ENCODE results near the gene HCN3.
"Not testable (repeated sequence)": the region's sequence is repeated elsewhere in the genome, so short reads cannot be mapped to it uniquely, and the experiment has no call there.

The HCN3 gene

DNA sequence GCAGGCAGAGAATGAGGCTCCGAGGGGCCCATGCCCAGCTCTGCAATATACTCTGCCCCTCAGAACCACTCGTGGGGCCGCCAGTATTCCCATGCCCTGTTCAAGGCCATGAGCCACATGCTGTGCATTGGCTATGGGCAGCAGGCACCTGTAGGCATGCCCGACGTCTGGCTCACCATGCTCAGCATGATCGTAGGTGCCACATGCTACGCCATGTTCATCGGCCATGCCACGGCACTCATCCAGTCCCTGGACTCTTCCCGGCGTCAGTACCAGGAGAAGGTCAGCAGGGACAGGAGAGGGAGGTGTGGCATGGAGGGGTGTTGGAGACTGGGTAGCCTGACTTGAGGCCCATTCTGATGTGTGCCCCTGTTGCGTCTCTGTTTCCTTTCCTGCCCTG is 7.2 kb downstream of the HCN3 start:
- DNase-seq (ENCODE audit: low read depth in 2 of 2) = no peak

DNA sequence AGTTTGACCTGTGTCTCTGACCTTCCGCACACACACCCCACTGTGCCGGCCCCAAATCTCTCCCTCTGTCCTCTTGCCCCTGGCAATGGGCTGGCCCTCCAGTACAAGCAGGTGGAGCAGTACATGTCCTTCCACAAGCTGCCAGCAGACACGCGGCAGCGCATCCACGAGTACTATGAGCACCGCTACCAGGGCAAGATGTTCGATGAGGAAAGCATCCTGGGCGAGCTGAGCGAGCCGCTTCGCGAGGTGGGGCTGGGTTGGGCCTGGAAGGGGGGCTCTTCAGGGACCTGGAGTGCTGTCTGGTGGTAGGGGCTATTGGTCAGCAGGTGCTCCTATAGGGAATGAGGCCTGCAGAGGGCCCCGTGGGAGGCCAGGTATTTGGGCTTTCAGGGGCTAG is 7.8 kb downstream of the HCN3 start:
- DNase-seq (ENCODE audit: low read depth in 2 of 2) = no peak

DNA sequence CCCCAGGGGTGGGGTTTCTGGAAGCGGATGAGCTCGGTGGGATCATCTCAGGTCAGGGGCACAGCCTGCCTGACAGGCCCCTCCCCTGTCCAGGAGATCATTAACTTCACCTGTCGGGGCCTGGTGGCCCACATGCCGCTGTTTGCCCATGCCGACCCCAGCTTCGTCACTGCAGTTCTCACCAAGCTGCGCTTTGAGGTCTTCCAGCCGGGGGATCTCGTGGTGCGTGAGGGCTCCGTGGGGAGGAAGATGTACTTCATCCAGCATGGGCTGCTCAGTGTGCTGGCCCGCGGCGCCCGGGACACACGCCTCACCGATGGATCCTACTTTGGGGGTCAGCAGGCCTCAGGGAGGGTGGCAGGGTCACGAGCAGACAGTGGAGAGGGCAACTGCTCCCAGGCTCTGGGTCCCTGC is 8.4 kb downstream of the HCN3 start:
- DNase-seq (ENCODE audit: low read depth in 2 of 2) = no peak

DNA sequence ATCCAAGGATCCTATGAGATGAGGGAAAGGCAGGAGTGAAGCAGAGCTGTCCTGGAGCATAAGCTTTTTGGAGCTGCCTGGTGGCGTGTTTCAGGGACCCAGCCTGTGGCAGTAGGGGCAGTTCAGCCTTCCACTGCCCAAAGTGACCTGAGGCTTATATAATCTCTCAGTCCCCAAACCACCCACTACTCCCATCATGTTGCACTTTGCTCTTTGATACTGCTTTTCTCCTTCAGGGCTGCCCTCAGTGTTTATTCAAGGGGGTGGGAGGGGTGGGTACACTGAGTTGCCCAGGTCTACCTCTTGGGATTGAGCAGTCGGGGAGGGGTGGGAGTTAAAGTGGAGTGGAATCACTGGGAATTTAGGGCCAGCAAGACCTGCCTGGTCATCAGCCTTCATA is 9.3 kb downstream of the HCN3 start:
- no peak for DNase-seq (ENCODE audit: low read depth in 2 of 2)

DNA sequence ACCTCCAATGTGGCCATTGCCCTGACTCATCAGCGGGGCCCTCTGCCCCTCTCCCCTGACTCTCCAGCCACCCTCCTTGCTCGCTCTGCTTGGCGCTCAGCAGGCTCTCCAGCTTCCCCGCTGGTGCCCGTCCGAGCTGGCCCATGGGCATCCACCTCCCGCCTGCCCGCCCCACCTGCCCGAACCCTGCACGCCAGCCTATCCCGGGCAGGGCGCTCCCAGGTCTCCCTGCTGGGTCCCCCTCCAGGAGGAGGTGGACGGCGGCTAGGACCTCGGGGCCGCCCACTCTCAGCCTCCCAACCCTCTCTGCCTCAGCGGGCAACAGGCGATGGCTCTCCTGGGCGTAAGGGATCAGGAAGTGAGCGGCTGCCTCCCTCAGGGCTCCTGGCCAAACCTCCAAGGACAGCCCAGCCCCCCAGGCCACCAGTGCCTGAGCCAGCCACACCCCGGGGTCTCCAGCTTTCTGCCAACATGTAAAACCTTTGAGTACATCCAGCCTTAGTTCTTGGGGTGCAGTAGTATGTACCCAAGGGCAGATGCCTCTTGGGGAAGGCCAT is 10.8 kb downstream of the HCN3 start:
- no peak for DNase-seq (ENCODE audit: low read depth in 2 of 2)

DNA sequence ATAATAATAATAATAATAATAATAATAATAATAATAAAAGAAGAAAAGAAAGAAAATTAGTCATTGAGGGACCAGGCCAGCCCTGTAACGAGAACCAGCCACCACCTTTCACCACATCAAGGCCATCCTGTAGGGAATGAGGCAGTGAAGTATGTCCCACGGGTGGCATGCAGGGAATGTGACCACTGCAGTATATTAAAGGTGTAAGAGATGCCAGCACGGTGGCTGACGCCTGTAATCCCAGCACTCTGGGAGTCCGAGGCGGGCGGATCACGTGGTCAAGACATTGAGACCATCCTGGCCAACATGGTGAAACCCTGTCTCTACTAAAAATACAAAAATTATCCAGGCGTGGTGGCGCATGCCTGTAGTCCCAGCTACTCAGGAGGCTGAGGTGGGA is 13.7 kb downstream of the HCN3 start:
- DNase-seq (ENCODE audit: low read depth in 2 of 2) = not testable (repeated sequence)

DNA sequence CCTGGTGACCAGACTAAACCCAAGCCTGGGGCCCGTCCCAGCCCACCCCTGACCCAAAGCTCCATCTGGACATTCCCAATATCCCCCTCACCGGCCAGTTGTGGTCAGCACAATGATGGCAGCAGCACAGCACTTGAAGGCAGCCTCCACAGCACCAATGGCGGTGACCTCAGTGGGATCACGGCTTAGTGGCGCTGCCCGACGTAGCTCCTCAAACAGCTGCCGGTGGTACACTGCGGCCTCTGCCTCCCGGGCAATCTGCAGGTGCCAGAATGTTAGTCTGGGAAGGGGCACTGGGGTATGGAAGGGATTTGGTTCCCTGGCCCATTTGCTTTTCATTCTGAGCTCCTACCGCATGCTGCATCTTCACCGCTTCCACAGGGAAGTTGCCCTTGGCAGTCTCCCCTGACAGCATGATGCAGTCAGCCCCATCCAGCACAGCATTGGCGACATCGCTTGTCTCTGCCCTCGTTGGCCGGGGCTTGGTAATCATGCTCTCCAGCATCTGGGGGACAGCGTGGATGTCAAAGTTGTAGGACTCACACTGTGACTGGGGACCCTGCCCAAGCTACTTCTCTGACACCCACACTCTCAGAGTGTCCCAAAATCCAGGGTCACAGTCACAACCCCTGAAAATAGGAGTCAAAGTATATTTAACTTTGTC is 16.0 kb downstream of the HCN3 start:
- DNase-seq (ENCODE audit: low read depth in 2 of 2) = no peak

DNA sequence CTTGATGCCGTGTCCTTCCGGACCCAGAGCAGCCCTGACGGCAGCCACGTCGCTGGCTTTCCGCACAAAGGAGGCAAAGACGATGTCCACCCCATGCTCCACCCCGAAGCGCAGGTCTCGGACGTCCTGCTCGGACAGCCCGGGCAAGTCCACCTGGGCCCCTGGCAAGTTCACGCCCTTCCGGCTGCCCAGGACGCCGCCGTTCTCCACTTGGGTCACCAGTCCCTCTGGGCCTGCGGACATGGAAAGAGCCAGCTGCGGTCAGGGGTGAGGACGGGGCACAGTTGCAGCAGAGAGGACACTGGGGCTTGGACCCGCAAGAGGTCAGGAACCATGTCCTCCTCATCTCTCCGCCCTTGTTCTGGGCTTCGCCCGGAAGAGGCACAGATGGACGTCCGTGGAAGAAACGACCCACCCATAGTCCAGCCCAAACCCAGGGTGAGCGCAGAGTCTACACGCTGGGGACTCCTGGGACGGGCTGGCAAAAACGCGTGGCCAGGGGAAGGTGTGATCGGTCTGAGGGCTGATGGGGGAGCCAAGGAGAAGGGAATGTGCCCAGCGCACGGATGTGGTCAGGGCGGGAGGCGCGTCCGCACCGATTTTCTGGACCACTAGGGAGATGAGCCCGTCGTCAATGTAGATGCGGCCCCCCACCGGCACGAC is 17.4 kb downstream of the HCN3 start:
- no peak for DNase-seq (ENCODE audit: low read depth in 2 of 2)

DNA sequence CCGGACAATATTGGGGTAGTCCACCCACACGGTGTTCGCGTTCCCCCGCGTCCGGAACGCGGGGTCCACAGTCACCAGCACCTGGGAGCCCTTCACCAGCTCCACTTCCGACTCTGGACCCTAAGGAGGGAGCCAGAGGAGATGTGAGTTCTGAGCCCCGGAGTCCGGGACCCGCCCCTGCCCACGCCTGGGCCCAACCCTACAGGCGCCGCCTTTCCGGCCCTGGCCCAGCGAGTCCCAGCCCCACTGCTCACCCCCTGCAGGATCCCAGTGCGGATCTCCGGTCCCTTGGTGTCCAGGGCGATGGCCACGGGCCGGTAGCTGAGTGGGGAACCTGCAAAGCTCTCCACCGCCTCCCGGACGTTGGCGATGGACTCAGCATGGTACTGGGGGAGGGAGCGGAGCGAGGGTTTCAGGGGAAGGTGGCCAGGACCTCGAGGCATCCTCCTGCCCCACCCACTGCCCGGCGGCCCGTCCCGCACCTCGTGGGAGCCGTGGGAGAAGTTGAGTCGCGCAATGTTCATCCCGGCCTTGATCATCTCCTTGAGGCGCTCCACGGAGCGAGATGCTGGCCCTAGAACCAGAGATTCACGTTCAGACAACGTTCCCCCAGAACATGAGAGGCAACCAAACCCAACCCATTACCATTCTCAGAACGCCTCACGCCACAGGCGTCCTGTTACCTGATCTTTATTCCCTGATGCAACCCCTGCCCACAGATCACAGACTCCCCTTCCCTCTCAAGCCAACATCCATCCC is 18.1 kb downstream of the HCN3 start:
- DNase-seq (ENCODE audit: low read depth in 2 of 2) = no peak

DNA sequence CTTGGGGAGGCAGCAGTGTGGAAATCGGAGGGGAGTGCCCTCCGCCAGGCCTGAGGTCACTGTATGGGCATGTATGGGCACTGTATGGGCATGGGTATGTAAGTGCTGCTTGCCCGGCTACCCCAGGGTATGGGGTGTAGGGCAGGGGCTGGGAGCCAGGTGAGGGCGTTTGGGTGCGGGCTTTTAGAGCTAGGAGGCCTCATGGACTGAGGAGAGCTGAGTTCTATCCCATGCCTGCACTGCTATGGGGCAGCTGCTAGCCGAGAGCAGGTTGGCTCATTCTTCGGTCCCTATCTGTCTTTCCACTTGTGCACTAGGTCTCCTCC is 18.6 kb downstream of the HCN3 start:
- no peak for DNase-seq (ENCODE audit: low read depth in 2 of 2)

DNA sequence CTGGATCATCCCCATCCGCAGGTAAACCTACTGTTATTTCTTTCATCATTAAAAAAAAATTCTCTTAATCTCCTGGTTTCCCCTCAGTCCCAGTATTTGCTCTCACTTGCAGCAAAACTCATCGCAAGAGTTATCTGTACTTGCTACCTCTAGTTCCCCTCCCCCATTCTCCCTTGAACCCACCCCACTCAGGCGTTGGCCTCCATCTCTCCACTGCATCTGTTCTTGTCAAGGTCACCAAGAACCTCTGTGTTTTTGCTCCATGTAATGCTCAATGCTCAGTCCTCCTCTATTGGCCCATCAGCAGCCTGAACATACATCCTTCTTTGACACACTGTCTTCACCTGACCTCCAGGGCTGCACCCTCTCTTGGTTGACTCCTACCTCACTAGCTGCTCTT is 19.4 kb downstream of the HCN3 start:
- no peak for DNase-seq (ENCODE audit: low read depth in 2 of 2)

DNA sequence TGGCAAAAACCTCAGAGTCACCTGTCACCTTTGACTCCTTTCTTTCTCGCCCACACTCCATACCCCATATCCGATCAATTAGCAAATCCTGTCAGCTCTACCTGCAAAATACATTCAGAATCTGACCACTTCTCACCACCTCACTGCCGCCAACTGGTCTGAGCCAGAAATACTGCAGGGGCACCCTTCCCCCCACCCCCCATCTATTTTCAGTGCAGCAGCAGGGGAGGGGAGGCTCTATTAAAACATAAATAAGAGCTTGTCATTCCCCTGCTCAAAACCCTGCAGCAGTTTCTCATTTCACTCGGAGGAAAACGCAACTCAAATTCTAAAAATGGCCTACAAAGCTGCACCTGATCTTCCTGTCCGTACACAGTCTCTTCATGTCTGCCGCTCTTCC is 20.1 kb downstream of the HCN3 start:
- no peak for DNase-seq (ENCODE audit: low read depth in 2 of 2)

DNA sequence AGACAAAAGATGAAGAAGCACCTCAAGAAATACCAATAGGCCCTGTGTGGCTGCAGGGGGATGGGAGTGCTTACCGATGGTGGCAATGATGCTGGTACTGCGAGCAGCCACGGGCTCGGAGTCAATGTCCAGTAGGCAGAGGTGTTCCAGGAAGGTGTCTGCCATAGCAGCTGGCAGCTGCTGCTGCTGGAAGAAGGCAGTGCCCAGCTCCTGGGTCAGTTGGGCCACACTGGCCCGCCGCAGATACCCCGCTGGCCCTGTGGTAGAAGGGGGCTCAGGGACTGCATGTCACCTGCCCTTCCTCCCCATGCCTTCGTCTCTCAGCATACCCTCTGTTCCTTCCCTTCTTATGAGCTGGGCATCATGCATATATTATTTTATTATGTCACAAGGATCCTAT is 22.8 kb downstream of the HCN3 start:
- no peak for DNase-seq (ENCODE audit: low read depth in 2 of 2)

DNA sequence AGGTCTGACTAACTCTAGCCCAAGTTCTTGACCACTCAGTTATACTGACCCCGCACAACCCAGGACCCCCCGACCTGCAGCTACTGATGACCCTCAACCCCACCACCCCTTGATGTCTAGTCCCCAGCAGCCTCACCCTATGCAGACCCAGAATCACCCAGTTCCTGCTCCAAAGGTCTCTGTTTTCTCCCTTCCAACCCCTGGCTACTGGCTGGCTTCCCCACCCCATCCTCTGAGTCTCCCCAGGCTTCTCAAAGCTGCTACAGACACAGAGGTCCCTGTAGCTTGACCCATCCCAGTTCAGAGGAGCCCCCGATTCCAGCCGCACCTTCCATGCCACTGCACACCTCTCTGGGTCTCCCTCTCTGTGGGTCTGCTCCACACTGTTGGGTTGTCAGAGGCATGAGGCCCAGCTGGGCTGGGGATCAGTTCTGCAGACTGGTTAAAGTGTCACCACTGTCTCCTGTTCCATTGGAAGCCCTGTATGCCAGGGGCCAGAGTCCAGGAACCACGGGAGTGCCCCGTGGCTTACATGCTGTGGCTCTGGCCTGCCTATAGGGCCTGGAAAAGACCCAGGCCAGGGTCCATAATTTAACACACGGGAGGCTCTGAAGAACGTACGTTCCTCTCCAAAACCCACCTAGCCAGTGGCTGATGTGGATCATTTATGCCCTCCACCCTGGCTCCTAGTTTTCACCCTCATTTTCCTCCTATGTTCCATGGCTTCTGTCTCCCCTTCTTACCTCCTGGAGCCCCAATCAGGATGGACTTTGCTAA is 23.5 kb downstream of the HCN3 start:
- no peak for DNase-seq (ENCODE audit: low read depth in 2 of 2)

DNA sequence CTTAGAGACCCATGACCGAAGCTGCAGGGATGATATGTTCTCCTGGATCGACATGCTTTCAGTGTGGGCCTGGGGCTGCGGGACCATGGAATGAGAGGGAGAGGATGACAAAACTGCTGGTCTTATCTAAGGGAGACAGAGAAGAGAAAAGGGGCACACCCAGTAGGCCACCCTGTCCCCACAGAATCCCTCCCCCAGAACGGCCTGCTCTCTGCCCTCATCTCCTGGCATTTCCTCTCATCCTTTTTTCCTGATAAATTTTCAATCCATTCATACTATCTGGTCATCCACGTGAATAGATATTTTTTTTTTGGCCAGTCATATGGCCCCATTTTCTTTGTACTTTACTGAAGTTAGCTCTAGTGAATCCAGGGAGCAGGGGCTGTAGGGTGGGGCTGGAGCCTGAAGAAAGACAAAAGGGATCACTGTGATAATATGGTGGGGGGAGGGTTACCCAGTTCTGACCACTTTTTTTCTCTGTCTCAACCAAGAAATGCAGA is 24.1 kb downstream of the HCN3 start, which contains the start of gene PKLR:
TSS of gene PKLR (minus strand) at position 97 of the 500 bp plus-strand sequence. CDS start at position 54, 43 bp downstream.
- no peak for DNase-seq (ENCODE audit: low read depth in 2 of 2)

DNA sequence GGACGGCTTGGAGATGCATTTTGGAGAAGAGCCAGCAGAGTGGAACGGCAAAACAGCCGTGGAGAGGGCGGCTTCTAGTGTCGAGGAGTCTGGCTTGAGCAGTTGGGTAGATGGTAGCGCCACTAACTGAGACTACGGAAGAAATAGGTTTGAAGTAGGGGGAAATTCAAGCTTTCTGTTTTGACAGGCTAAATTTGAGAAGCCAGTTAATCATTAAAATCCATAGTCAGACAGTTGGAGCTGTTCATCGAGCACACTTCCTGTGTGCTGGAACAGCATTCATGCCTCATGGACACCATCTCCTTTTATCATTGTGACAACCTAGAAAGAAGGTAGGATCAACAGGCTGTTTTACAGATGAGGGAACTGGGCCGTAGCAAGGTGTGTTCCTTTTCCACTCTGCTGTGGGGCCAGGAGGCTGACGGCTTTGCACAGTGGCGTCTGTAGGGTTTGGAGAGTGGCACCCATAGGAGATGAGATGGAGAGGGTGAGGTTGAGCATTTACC is 27.3 kb downstream of the HCN3 start:
- DNase-seq (ENCODE audit: low read depth in 2 of 2) = no peak

DNA sequence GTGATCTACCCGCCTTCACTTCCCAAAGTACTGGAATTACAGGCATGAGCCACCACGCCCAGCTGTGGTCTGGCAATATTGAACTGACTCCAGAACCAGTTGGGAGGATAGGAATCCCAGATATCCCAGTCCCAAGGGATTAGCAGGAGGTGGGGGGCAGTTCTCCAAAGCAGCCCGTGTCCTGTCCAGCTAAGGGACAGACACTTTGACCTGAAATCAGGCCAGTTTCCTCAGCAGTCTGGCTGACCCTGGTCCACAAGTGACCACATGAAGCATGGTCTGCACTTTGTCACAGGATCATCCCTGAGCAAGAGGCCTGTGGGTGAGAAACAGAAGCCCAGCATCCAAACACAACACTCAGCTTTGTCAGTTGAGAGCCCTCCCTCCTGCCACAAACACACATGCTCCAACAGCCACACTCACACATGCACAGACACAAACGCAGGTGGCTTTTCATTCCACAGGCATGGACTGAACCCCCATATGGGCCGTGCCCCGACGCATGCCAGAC is 28.7 kb downstream of the HCN3 start:
- no peak for DNase-seq (ENCODE audit: low read depth in 2 of 2)

DNA sequence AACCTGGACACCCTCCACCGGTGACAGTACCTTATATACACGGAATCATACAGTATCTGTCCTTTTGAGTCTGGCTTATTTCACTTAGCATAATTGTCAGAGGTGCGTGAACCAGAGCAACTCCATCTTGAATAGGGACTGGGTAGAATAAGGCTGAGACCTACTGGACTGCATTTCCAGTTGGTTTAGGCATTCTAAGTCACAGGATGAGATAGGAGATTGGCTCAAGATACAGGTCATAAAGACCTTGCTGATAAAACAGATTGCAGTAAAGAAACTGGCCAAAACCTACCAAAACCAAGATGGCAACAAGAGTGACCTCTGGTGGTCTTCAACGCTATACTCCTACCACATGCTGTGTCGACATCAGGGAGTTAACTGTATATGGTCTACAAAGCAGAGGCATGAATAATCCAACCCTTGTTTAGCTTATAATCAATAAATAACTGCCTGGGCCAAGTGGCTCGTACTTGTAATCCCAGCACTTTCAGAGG is 30.0 kb downstream of the HCN3 start:
- peak in 1 of 2 experiments; percentile 24 for DNase-seq (ENCODE audit: low read depth in 2 of 2)

DNA sequence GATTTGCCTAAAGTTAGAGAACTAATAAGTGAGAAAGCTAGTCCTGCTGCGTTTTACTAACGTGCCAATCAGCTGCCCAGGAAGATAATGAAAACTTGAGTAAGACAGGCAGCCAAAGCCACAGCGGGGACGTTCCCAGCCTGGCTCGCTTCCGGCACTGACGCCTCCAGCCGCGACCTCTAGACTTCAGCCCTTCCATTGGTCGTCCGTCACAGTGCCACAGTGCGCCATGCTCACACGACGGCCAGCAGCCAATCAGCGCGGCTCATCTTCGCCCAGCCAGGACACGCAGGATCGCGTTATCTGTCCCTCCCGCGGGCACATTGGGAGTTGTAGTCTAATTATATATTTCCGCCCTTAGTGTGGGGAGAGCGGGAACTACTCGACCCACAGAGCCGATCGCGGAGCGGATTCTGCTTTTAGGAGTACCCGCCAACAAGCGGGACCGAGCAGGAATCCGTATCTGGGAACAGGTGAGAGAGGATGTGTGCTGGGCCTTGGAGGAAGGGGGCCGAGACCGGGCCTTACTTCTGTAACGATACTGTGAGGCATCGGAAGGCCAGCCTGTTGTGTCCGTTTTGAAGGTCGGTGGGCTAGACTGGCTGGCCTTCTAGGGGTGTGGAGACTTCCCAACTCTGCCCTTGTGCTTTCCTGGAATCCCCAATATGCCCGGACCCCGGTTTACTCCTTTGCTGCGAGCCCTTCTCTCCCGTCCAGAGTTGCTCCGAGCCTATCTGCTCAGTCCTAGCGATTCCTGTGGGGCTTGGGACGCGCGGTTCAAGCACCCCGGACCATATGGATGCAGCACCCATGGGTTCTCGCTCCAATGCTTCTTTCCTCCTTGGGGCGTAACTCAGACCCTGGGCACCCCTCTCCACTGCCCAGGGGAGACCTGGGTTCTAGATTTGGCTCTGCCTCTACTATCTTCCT is 31.5 kb downstream of the HCN3 start, which contains the start of gene FDPS:
TSS of gene FDPS (plus strand) at position 374 of the 930 bp plus-strand sequence. CDS start 924 bp downstream, outside the sequence.
- peak; percentile 97 for DNase-seq (ENCODE audit: low read depth in 2 of 2)
